GM12878 (cell line): Measurements from ENCODE around the gene NAT9.

Source experiments
- CREB1 ChIP-seq: IDR thresholded peaks from 2 replicates; pipeline ENCODE4 v1.6.1; 2012; ENCODE audit warnings: low read depth, mild to moderate bottlenecking, inconsistent platforms
- EZH2 ChIP-seq: IDR thresholded peaks from 2 replicates; pipeline ENCODE4 v1.6.1; 2012; ENCODE audit warnings: low read depth, mild to moderate bottlenecking, control low read depth, inconsistent platforms, low read length, borderline replicate concordance; ENCODE audit not compliant: control insufficient read depth
- KDM1A ChIP-seq: fragments of 200-600 bp; sonication (generic); IDR thresholded peaks from 2 replicates; pipeline ENCODE4 v1.6.1; 2016; ENCODE audit warnings: borderline replicate concordance
- POLR2A ChIP-seq: IDR thresholded peaks from 2 replicates; pipeline ENCODE4 v1.6.1; 2011; ENCODE audit warnings: low read depth, mild to moderate bottlenecking, low read length
- RBBP5 ChIP-seq: fragments of 200-600 bp; sonication (generic); conservative IDR thresholded peaks from 2 replicates; pipeline ENCODE4 v1.6.1; 2016
- ZNF24 ChIP-seq: fragments of 450-650 bp; IDR thresholded peaks from 2 replicates; pipeline ENCODE4 v1.6.1; 2017; ENCODE audit warnings: antibody characterized with exemption, mild to moderate bottlenecking
- TF ChIP-seq, protein P1 (sequence below): fragments of 450-650 bp; IDR thresholded peaks from 2 replicates; pipeline ENCODE4 v1.6.1; 2017; ENCODE audit warnings: mild to moderate bottlenecking
- TF ChIP-seq, protein P2 (sequence below), 3 experiments: IDR thresholded peaks in 2 of 3; conservative IDR thresholded peaks in 1 of 3; 2 replicates each; pipeline ENCODE4 v1.5.1; 2011; ENCODE audit warnings: low read depth in 3 of 3, low read length in 3 of 3, mild to moderate bottlenecking in 3 of 3, control low read depth in 2 of 3, moderate library complexity in 2 of 3, inconsistent platforms in 1 of 3, mixed read lengths in 1 of 3; ENCODE audit not compliant: control insufficient read depth in 2 of 3, insufficient read depth in 1 of 3; ENCODE audit errors: extremely low read depth in 1 of 3

DNA sequence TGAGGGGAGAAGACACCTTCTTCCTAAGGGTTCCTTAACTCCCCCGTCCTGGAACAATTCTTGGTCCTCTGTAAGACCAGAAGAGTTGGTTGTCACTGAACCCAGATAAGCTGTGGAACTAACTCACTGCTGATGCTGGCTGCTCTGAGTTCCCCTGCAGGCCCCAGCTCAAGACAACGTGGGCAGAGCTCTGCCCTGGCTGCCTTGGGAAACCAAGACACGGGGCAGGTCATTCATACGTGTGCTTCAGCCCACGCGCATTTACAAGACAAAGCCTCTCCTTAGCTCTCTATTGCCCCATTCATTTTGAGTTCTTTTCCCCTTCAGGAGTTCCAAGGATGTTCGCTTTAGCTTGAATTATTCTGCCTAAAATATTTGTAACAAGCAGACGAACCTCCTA lies 3.4 kb upstream of the NAT9 start:
- TF ChIP-seq, protein P1, sequence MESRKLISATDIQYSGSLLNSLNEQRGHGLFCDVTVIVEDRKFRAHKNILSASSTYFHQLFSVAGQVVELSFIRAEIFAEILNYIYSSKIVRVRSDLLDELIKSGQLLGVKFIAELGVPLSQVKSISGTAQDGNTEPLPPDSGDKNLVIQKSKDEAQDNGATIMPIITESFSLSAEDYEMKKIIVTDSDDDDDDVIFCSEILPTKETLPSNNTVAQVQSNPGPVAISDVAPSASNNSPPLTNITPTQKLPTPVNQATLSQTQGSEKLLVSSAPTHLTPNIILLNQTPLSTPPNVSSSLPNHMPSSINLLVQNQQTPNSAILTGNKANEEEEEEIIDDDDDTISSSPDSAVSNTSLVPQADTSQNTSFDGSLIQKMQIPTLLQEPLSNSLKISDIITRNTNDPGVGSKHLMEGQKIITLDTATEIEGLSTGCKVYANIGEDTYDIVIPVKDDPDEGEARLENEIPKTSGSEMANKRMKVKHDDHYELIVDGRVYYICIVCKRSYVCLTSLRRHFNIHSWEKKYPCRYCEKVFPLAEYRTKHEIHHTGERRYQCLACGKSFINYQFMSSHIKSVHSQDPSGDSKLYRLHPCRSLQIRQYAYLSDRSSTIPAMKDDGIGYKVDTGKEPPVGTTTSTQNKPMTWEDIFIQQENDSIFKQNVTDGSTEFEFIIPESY, result no peak
- TF ChIP-seq POLR2A, result no peak
- no peak for TF ChIP-seq CREB1
- no peak for TF ChIP-seq ZNF24
- no peak for TF ChIP-seq RBBP5
- TF ChIP-seq KDM1A, result no peak
- TF ChIP-seq EZH2, result no peak
- TF ChIP-seq, protein P2, sequence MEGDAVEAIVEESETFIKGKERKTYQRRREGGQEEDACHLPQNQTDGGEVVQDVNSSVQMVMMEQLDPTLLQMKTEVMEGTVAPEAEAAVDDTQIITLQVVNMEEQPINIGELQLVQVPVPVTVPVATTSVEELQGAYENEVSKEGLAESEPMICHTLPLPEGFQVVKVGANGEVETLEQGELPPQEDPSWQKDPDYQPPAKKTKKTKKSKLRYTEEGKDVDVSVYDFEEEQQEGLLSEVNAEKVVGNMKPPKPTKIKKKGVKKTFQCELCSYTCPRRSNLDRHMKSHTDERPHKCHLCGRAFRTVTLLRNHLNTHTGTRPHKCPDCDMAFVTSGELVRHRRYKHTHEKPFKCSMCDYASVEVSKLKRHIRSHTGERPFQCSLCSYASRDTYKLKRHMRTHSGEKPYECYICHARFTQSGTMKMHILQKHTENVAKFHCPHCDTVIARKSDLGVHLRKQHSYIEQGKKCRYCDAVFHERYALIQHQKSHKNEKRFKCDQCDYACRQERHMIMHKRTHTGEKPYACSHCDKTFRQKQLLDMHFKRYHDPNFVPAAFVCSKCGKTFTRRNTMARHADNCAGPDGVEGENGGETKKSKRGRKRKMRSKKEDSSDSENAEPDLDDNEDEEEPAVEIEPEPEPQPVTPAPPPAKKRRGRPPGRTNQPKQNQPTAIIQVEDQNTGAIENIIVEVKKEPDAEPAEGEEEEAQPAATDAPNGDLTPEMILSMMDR (IDR thresholded peaks at IDR 0.05 in 2 of 3, conservative IDR thresholded peaks at IDR 0.05 in 1 of 3; ENCODE audit: control insufficient read depth in 2 of 3, extremely low read depth in 1 of 3, insufficient read depth in 1 of 3, low read depth in 3 of 3, low read length in 3 of 3), result no peak
